H1 (cell line): ENCODE results near the gene COL4A2. TPM values are rescaled to one million over a fixed set of nuclear protein-coding genes. Genes with fewer than 3 reads are reported as not detected.

Experiments used
- CTCF ChIP-seq, 3 experiments: IDR thresholded peaks; 1 replicate in 2 of 3; 2 replicates in 1 of 3; pipeline versions ENCODE4 v1.5.1 to v1.6.1; 2011; ENCODE audit warnings: low read length in 3 of 3, mild to moderate bottlenecking in 3 of 3, inconsistent platforms in 2 of 3, low read depth in 1 of 3, moderate library complexity in 1 of 3; ENCODE audit not compliant: insufficient read depth in 1 of 3; ENCODE audit errors: control extremely low read depth in 1 of 3
- TBP ChIP-seq: IDR thresholded peaks from 2 replicates; pipeline ENCODE4 v1.6.1; 2011; ENCODE audit warnings: low read depth, low read length, improper control_type of control experiment
- polyA plus RNA-seq, 7 experiments: library from polyadenylated mRNA; depleted of rRNA in 3 of 7; stranded (reverse) in 5 of 7; unstranded in 2 of 7; fragments of >200 nt in 5 of 7; fragments of 200-250 nt in 2 of 7; gene quantifications; 1 replicate in 5 of 7; 2 replicates in 1 of 7; 4 replicates in 1 of 7; pipeline versions ENCODE4 v1.2.1 to v1.2.3, GENCODE V29; 2011 to 2013; ENCODE audit warnings: missing spikeins in 2 of 7, mixed read lengths in 2 of 7
- total RNA-seq: library from RNA; stranded (reverse); fragmentation: NEBNext Ultra II Directional; extraction: Animal tissue kit (Norgen Biotek cat#: 25700); gene quantifications from 2 replicates; pipeline ENCODE4 v1.2.1, GENCODE V29; 2021

Gene COL4A2
- total and polyA plus RNA-seq, 2 of the 8 experiments (the other 6 are each of a cell fraction or from before 2014, with no cell fraction given) = 80.4 to 87.3 TPM

- TF ChIP-seq CTCF (IDR thresholded peaks at IDR 0.05; ENCODE audit: control extremely low read depth in 1 of 3, insufficient read depth in 1 of 3, low read depth in 1 of 3, low read length in 3 of 3) = no peak
- TF ChIP-seq TBP = no peak
Measured at GRCh38 chr13:110279684-110280083, 27.4 kb upstream of the COL4A2 start (continued).
